ENCODE results near the gene DSC3. TPM values are rescaled to one million over a fixed set of nuclear protein-coding genes. Genes with fewer than 3 reads are reported as not detected.

Gene DSC3
- total and polyA plus RNA-seq, 2 donors (not counting 3 experiments of a cell fraction or from before 2014, with no cell fraction given) = 0.04 to 0.18 TPM

DNA sequence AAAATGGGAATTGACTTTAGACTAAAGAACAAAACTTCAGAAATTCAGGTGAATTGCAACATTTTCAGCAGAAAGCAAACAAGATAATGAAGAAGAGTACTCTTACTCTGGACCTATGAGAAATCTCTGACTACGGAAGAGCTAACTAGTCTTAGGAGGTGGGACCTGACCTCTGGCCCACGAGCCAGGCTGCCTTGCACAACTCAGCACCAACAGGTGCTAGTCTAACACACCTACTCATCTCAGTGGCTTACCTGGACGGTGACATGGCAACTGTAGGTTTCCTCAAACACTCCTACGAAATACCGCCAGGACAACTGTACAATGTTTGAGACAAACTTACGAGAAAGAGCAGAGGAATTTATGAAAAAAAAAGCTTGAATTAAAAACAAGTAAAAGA, 3.1 kb upstream of the DSC3 start:
- intact Hi-C loops (cut with micrococcal nuclease) (no loop called here), dilution Hi-C loops (cut with MboI; ENCODE audit: extremely low pct_ligation_motif_present, low sequenced_read_pairs) (no loop called here)
- ChIA-PET POLR2A (no interaction called here), CTCF (no interaction called here)
- H3K9ac ChIP-seq (replicated peaks; ENCODE audit: extremely low read depth, insufficient read depth, low read length) = no peak overlapping the region
- no peak for DNase-seq (ENCODE audit: low read depth, low spot score)
- H3K27ac ChIP-seq (ENCODE audit: insufficient read depth, low read depth, low read length) = no peak overlapping the region
- no peaks in the 10 kb centered on the region for H3K79me2 ChIP-seq (ENCODE audit: control insufficient read depth, insufficient read depth, low read length)
- H3K9me1 ChIP-seq (replicated peaks; ENCODE audit: control insufficient read depth, extremely low read depth, insufficient read depth, low read length) = no peaks in the 10 kb centered on the region
- no peak for FAIRE-seq
- peaks cover 3% of the 10 kb centered on the region for H3K4me1 ChIP-seq (ENCODE audit: control insufficient read depth, extremely low read depth, insufficient read depth, low read length)
- no peak overlapping the region for H3K4me2 ChIP-seq (ENCODE audit: insufficient read depth, low read length)
- no peak for TF ChIP-seq JUN (IDR thresholded peaks at IDR 0.05; ENCODE audit: borderline replicate concordance, insufficient read depth, insufficient read length, low read depth)
- TF ChIP-seq GATA2 (IDR thresholded peaks at IDR 0.05; ENCODE audit: insufficient read depth, insufficient read length, low read depth, low read length) = no peak
- TF ChIP-seq EZH2 (IDR thresholded peaks at IDR 0.05; ENCODE audit: borderline replicate concordance, low read depth, low read length, severe bottlenecking) = no peak
- TF ChIP-seq POLR2A (IDR thresholded peaks at IDR 0.05; ENCODE audit: low read depth, low read length) = no peak
- TF ChIP-seq POLR2AphosphoS5 (IDR thresholded peaks at IDR 0.05; ENCODE audit: insufficient read depth, low read depth, low read length) = no peak
- no peak for TF ChIP-seq MYC (IDR thresholded peaks at IDR 0.05; ENCODE audit: low read depth, low read length)
- TF ChIP-seq FOS (IDR thresholded peaks at IDR 0.05; ENCODE audit: borderline replicate concordance, insufficient read depth, low read length) = no peak
- TF ChIP-seq, protein P1, sequence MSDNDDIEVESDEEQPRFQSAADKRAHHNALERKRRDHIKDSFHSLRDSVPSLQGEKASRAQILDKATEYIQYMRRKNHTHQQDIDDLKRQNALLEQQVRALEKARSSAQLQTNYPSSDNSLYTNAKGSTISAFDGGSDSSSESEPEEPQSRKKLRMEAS (IDR thresholded peaks at IDR 0.05; ENCODE audit: insufficient read depth, insufficient read length) = no peak
- TF ChIP-seq, protein P2, sequence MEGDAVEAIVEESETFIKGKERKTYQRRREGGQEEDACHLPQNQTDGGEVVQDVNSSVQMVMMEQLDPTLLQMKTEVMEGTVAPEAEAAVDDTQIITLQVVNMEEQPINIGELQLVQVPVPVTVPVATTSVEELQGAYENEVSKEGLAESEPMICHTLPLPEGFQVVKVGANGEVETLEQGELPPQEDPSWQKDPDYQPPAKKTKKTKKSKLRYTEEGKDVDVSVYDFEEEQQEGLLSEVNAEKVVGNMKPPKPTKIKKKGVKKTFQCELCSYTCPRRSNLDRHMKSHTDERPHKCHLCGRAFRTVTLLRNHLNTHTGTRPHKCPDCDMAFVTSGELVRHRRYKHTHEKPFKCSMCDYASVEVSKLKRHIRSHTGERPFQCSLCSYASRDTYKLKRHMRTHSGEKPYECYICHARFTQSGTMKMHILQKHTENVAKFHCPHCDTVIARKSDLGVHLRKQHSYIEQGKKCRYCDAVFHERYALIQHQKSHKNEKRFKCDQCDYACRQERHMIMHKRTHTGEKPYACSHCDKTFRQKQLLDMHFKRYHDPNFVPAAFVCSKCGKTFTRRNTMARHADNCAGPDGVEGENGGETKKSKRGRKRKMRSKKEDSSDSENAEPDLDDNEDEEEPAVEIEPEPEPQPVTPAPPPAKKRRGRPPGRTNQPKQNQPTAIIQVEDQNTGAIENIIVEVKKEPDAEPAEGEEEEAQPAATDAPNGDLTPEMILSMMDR (IDR thresholded peaks at IDR 0.05; ENCODE audit: extremely low read depth in 1 of 2, insufficient read depth in 1 of 2, low read depth in 1 of 2, low read length in 2 of 2) = no peak
- no peak overlapping the region for H3K4me3 ChIP-seq (replicated peaks in 1 of 3; ENCODE audit: insufficient read depth in 1 of 3, low read depth in 1 of 3, low read length in 3 of 3)
- H3K9me3 ChIP-seq (replicated peaks; ENCODE audit: control insufficient read depth, insufficient read depth, low read length) = no peaks in the 10 kb centered on the region
- H2AFZ ChIP-seq (ENCODE audit: low read depth, low read length) = no peak overlapping the region
- BruUV-seq (replicated peaks) = no TSS peak
- no peaks in the 10 kb centered on the region for H4K20me1 ChIP-seq (replicated peaks; ENCODE audit: control insufficient read depth, extremely low read depth, insufficient read depth, low read length)
- H3K36me3 ChIP-seq (ENCODE audit: control insufficient read depth in 2 of 2, extremely low read depth in 1 of 2, insufficient read depth in 2 of 2, low read length in 2 of 2) = no peaks in the 10 kb centered on the region
- peaks cover 24 to 39% of the 10 kb centered on the region in 2 experiments for H3K27me3 ChIP-seq (ENCODE audit: control insufficient read depth in 2 of 2, insufficient read depth in 2 of 2, low read length in 2 of 2)
